KOPT-K1 (cell line): ENCODE data around the gene KCNMA1.

Experiments used
- H3K27ac ChIP-seq: fragments of 200-600 bp; sonication (generic); 2 replicates; pipeline ENCODE4 v1.5.1; 2016; ENCODE audit warnings: antibody characterized with exemption, mild to moderate bottlenecking, low read depth, low read length; ENCODE audit not compliant: poor library complexity, severe bottlenecking
- H3K36me3 ChIP-seq: fragments of 200-600 bp; sonication (generic); 2 replicates; pipeline ENCODE4 v1.5.1; 2017; ENCODE audit warnings: antibody characterized with exemption, mild to moderate bottlenecking, low read length, moderate library complexity; ENCODE audit not compliant: insufficient read depth
- H3K9me3 ChIP-seq: fragments of 200-600 bp; sonication (generic); 2 replicates; pipeline ENCODE4 v1.5.1; 2017; ENCODE audit warnings: antibody characterized with exemption, low read length, mild to moderate bottlenecking; ENCODE audit not compliant: insufficient read depth, poor library complexity, severe bottlenecking

Gene KCNMA1

GRCh38 chr10:77173615-77174461 lies 463.8 kb downstream of the KCNMA1 start:
- no peaks in the 10 kb centered on the region for H3K36me3 ChIP-seq
- H3K9me3 ChIP-seq, result no peaks in the 10 kb centered on the region
- H3K27ac ChIP-seq, result no peak overlapping the region

DNA sequence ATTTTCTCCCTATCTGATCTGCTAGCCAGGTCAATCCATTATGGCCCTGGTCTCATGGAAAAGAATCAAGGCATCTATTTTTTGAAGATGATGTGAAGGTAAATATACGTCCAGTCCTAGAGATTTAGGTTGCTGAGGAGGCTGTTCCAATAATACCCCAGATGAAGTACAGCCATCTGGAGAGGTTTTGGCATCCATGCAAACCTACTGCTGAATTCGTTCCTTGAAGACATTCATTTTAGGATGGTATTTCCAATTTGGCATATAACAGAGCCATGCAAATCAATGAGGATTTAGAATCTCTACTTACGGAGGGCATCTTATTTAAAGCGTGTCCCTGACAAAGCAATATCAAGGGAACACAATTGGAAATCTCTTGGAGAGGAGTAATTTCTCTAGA lies 465.5 kb downstream of the KCNMA1 start:
- Histone ChIP-seq H3K9me3 (no peaks in the 10 kb centered on the region), H3K27ac (no peak overlapping the region), H3K36me3 (no peaks in the 10 kb centered on the region)

- no peak overlapping the region for H3K27ac ChIP-seq
Measured at GRCh38 chr10:77168861-77169260, 468.7 kb downstream of the KCNMA1 start.

GRCh38 chr10:77168161-77168560 lies 469.4 kb downstream of the KCNMA1 start:
- Histone ChIP-seq H3K36me3 (no peaks in the 10 kb centered on the region), H3K27ac (no peak overlapping the region), H3K9me3 (no peaks in the 10 kb centered on the region)

More at GRCh38 chr10:77168861-77169260, 468.7 kb downstream of the KCNMA1 start:
- H3K36me3 ChIP-seq, result no peaks in the 10 kb centered on the region
- H3K9me3 ChIP-seq, result no peaks in the 10 kb centered on the region

GRCh38 chr10:77165445-77166208 lies 472.0 kb downstream of the KCNMA1 start:
- H3K27ac ChIP-seq, result no peak overlapping the region
- H3K36me3 ChIP-seq, result no peaks in the 10 kb centered on the region
- no peaks in the 10 kb centered on the region for H3K9me3 ChIP-seq

GRCh38 chr10:77164616-77165311 lies 472.8 kb downstream of the KCNMA1 start:
- Histone ChIP-seq H3K9me3 (no peaks in the 10 kb centered on the region), H3K27ac (no peak overlapping the region), H3K36me3 (no peaks in the 10 kb centered on the region)

GRCh38 chr10:77163670-77164348 lies 473.8 kb downstream of the KCNMA1 start:
- Histone ChIP-seq H3K27ac (no peak overlapping the region), H3K9me3 (no peaks in the 10 kb centered on the region), H3K36me3 (no peaks in the 10 kb centered on the region)

DNA sequence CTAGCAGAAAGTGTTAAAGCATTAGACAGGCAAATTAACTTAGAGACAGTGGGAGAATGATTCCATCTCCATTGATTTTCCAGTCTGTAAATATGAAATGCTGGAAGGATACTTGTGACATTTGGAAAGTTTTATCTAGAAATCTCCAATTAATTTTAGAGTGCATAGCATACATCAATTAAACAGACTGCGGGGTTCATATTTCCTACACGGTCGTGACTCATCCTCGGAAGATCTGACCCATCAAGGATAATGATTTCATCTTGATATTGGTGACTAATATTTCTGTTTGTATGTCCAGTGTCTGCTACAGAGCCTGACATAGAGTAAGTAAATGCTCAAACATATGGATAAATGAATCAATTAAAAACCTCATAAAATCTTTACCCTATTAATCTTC lies 474.9 kb downstream of the KCNMA1 start:
- no peak overlapping the region for H3K27ac ChIP-seq
- no peaks in the 10 kb centered on the region for H3K9me3 ChIP-seq
- no peaks in the 10 kb centered on the region for H3K36me3 ChIP-seq

- Histone ChIP-seq H3K27ac (no peak overlapping the region), H3K9me3 (no peaks in the 10 kb centered on the region), H3K36me3 (no peaks in the 10 kb centered on the region)
Measured at GRCh38 chr10:77160679-77161078, 476.9 kb downstream of the KCNMA1 start.

DNA sequence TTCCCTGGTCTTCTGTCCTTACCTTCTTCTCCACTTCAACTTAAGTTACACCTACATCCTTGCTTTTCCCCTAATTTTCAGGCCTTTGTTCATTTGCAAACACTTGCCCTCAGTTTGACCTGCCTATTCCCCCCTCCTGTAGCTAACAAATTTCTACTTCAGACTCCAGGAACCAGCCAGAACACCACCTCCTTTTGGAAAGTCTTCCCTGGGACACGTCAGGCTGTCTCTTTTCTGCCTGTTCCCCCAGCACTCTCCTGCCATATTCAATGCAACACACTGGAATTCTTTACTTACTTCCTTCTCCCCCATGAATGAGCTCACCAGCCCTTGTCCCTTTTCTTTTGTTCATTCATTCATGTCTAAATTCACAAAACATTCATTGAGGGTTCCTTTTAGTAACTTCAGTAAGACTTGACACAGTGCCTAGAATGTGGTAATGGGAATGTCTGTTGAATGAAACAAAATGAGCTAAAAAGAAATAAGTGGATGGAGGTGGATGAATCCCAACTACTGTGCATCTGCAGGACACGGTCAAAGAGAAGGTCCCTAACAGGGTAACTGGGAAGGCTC lies 478.0 kb downstream of the KCNMA1 start:
- no peaks in the 10 kb centered on the region for H3K36me3 ChIP-seq
- no peaks in the 10 kb centered on the region for H3K9me3 ChIP-seq
- H3K27ac ChIP-seq, result no peak overlapping the region

DNA sequence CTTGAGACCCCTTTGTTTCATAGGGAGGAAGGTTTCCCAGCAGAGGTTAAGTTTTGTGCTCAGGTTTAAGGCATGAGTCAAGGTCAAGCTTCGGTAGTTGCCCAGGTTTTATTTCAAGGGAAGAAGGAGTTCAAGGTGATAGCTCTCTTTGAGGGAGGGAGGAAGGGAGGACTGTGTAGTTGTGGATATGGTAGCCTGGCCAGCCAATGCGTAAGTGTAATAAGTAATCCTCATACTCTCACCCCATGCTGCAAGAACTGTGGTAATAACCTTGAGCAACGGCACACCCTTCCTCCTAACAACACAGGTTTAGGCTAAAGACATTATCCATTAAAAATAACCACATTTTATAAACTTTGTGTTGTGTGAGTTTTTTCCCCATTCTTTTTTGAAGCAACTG lies 478.9 kb downstream of the KCNMA1 start:
- H3K27ac ChIP-seq, result no peak overlapping the region

GRCh38 chr10:77157248-77158019 lies 480.2 kb downstream of the KCNMA1 start:
- Histone ChIP-seq H3K9me3 (no peaks in the 10 kb centered on the region), H3K27ac (no peak overlapping the region), H3K36me3 (no peaks in the 10 kb centered on the region)

More for the DNA sequence above, 478.9 kb downstream of the KCNMA1 start:
- H3K9me3 ChIP-seq, result no peaks in the 10 kb centered on the region
- H3K36me3 ChIP-seq, result no peaks in the 10 kb centered on the region

- H3K36me3 ChIP-seq, result no peaks in the 10 kb centered on the region
- no peaks in the 10 kb centered on the region for H3K9me3 ChIP-seq
- H3K27ac ChIP-seq, result no peak overlapping the region
Measured at GRCh38 chr10:77156406-77156879, 481.2 kb downstream of the KCNMA1 start.

- Histone ChIP-seq H3K27ac (no peak overlapping the region), H3K9me3 (no peaks in the 10 kb centered on the region), H3K36me3 (no peaks in the 10 kb centered on the region)
Measured at GRCh38 chr10:77152256-77152655, 485.4 kb downstream of the KCNMA1 start.
